Muscle layer of colon (tissue), 2 donors: ENCODE data around the gene SH3TC2.

ENCODE experiments used
- H3K27ac ChIP-seq: one replicate; pipeline ENCODE4 v1.7.0; 2013; ENCODE audit warnings: low read depth, mild to moderate bottlenecking, low read length, moderate library complexity
- H3K27me3 ChIP-seq, 2 donors: one replicate each; pipeline ENCODE4 v1.7.0; 2013; ENCODE audit warnings: low read length in 2 of 2, mild to moderate bottlenecking in 2 of 2; ENCODE audit not compliant: insufficient read depth in 2 of 2, control insufficient read depth in 1 of 2
- H3K36me3 ChIP-seq: one replicate; pipeline ENCODE4 v1.7.0; 2013; ENCODE audit warnings: mild to moderate bottlenecking, low read length; ENCODE audit not compliant: insufficient read depth
- H3K4me1 ChIP-seq: one replicate; pipeline ENCODE4 v1.7.0; 2013; ENCODE audit warnings: mild to moderate bottlenecking, low read length; ENCODE audit not compliant: insufficient read depth
- H3K4me3 ChIP-seq, 2 donors: one replicate each; pipeline ENCODE4 v1.7.0; 2013; ENCODE audit warnings: low read length in 2 of 2, low read depth in 1 of 2, mild to moderate bottlenecking in 1 of 2, moderate library complexity in 1 of 2
- H3K9ac ChIP-seq: one replicate; pipeline ENCODE4 v1.7.0; 2013; ENCODE audit warnings: low read length
- H3K9me3 ChIP-seq: one replicate; pipeline ENCODE4 v1.7.0; 2013; ENCODE audit warnings: mild to moderate bottlenecking, low read length
- donor health status: abdominal sarcoma.
- donor health status: Adenocarcinoma of cecum.

The SH3TC2 gene

GRCh38 chr5:149027636-149028035, 35.2 kb downstream of the SH3TC2 start:
- Histone ChIP-seq H3K27ac (no peak overlapping the region), H3K4me1 (no peaks in the 10 kb centered on the region), H3K9ac (no peak overlapping the region), H3K9me3 (no peaks in the 10 kb centered on the region), H3K27me3 (no peaks in the 10 kb centered on the region), H3K36me3 (no peaks in the 10 kb centered on the region), H3K4me3 (no peak overlapping the region)

GRCh38 chr5:149024943-149025342, 37.9 kb downstream of the SH3TC2 start:
- no peaks in the 10 kb centered on the region for H3K4me1 ChIP-seq
- no peaks in the 10 kb centered on the region for H3K27me3 ChIP-seq
- no peaks in the 10 kb centered on the region for H3K36me3 ChIP-seq
- H3K27ac ChIP-seq = no peak overlapping the region
- no peak overlapping the region for H3K4me3 ChIP-seq
- H3K9ac ChIP-seq = no peak overlapping the region
- H3K9me3 ChIP-seq = no peaks in the 10 kb centered on the region

- H3K9me3 ChIP-seq = no peaks in the 10 kb centered on the region
- H3K27ac ChIP-seq = no peak overlapping the region
- no peak overlapping the region for H3K4me3 ChIP-seq
- H3K36me3 ChIP-seq = no peaks in the 10 kb centered on the region
- H3K4me1 ChIP-seq = no peaks in the 10 kb centered on the region
- no peak overlapping the region for H3K9ac ChIP-seq
- H3K27me3 ChIP-seq = no peaks in the 10 kb centered on the region
Observed at GRCh38 chr5:149024477-149024876, 38.4 kb downstream of the SH3TC2 start.

GRCh38 chr5:149022200-149022599, 40.7 kb downstream of the SH3TC2 start:
- H3K9me3 ChIP-seq = no peaks in the 10 kb centered on the region
- no peak overlapping the region for H3K27ac ChIP-seq
- H3K27me3 ChIP-seq = no peaks in the 10 kb centered on the region
- H3K9ac ChIP-seq = no peak overlapping the region
- no peaks in the 10 kb centered on the region for H3K36me3 ChIP-seq
- H3K4me1 ChIP-seq = no peaks in the 10 kb centered on the region
- no peak overlapping the region for H3K4me3 ChIP-seq

- H3K36me3 ChIP-seq = no peaks in the 10 kb centered on the region
- no peak overlapping the region for H3K4me3 ChIP-seq
- no peaks in the 10 kb centered on the region for H3K27me3 ChIP-seq
- H3K9me3 ChIP-seq = no peaks in the 10 kb centered on the region
- no peak overlapping the region for H3K9ac ChIP-seq
- H3K4me1 ChIP-seq = peaks cover 9% of the 10 kb centered on the region
- H3K27ac ChIP-seq = no peak overlapping the region
Observed at GRCh38 chr5:149019679-149020078, 43.2 kb downstream of the SH3TC2 start.

GRCh38 chr5:149018909-149019443, 43.9 kb downstream of the SH3TC2 start:
- no peaks in the 10 kb centered on the region for H3K9me3 ChIP-seq
- H3K36me3 ChIP-seq = no peaks in the 10 kb centered on the region
- H3K4me1 ChIP-seq = peaks cover 16% of the 10 kb centered on the region
- H3K9ac ChIP-seq = no peak overlapping the region
- no peak overlapping the region for H3K27ac ChIP-seq
- H3K27me3 ChIP-seq = no peaks in the 10 kb centered on the region
- H3K4me3 ChIP-seq = no peak overlapping the region

GRCh38 chr5:149017636-149018035, 45.2 kb downstream of the SH3TC2 start:
- peaks cover 17% of the 10 kb centered on the region for H3K4me1 ChIP-seq
- H3K9me3 ChIP-seq = no peaks in the 10 kb centered on the region
- no peak overlapping the region for H3K27ac ChIP-seq
- no peak overlapping the region for H3K9ac ChIP-seq
- no peaks in the 10 kb centered on the region for H3K27me3 ChIP-seq
- H3K36me3 ChIP-seq = no peaks in the 10 kb centered on the region
- H3K4me3 ChIP-seq = no peak overlapping the region

GRCh38 chr5:149015561-149015960, 47.3 kb downstream of the SH3TC2 start:
- H3K4me3 ChIP-seq = no peak overlapping the region
- no peak overlapping the region for H3K9ac ChIP-seq
- no peaks in the 10 kb centered on the region for H3K27me3 ChIP-seq
- no peaks in the 10 kb centered on the region for H3K36me3 ChIP-seq
- H3K27ac ChIP-seq = no peak overlapping the region
- peaks cover 17% of the 10 kb centered on the region for H3K4me1 ChIP-seq
- H3K9me3 ChIP-seq = no peaks in the 10 kb centered on the region

- Histone ChIP-seq H3K4me3 (no peak overlapping the region), H3K4me1 (peaks cover 17% of the 10 kb centered on the region), H3K36me3 (no peaks in the 10 kb centered on the region), H3K9ac (no peak overlapping the region), H3K9me3 (no peaks in the 10 kb centered on the region), H3K27ac (no peak overlapping the region), H3K27me3 (no peaks in the 10 kb centered on the region)
Observed at GRCh38 chr5:149015126-149015525, 47.7 kb downstream of the SH3TC2 start.

- no peak overlapping the region for H3K27ac ChIP-seq
- no peak overlapping the region for H3K9ac ChIP-seq
- no peaks in the 10 kb centered on the region for H3K9me3 ChIP-seq
- H3K36me3 ChIP-seq = no peaks in the 10 kb centered on the region
- H3K27me3 ChIP-seq = no peaks in the 10 kb centered on the region
- no peak overlapping the region for H3K4me3 ChIP-seq
- peaks cover 17% of the 10 kb centered on the region for H3K4me1 ChIP-seq
Observed at GRCh38 chr5:149014571-149015031, 48.3 kb downstream of the SH3TC2 start.

GRCh38 chr5:149013796-149014195, 49.1 kb downstream of the SH3TC2 start:
- H3K4me3 ChIP-seq = no peak overlapping the region
- H3K9ac ChIP-seq = no peak overlapping the region
- peaks cover 17% of the 10 kb centered on the region for H3K4me1 ChIP-seq
- H3K27ac ChIP-seq = no peak overlapping the region
- no peaks in the 10 kb centered on the region for H3K36me3 ChIP-seq
- no peaks in the 10 kb centered on the region for H3K9me3 ChIP-seq
- no peaks in the 10 kb centered on the region for H3K27me3 ChIP-seq

- Histone ChIP-seq H3K4me3 (no peak overlapping the region), H3K9ac (no peak overlapping the region), H3K9me3 (no peaks in the 10 kb centered on the region), H3K27ac (no peak overlapping the region), H3K27me3 (no peaks in the 10 kb centered on the region), H3K36me3 (no peaks in the 10 kb centered on the region), H3K4me1 (peaks cover 17% of the 10 kb centered on the region)
Observed at GRCh38 chr5:149012350-149012749, 50.5 kb downstream of the SH3TC2 start.
